Measurements from ENCODE around the gene SAG. TPM values are rescaled to one million over a fixed set of nuclear protein-coding genes. Genes with fewer than 3 reads are reported as not detected.

Gene SAG
- total and polyA plus RNA-seq, 2 donors (not counting 3 experiments of a cell fraction or from before 2014, with no cell fraction given): not detected

DNA sequence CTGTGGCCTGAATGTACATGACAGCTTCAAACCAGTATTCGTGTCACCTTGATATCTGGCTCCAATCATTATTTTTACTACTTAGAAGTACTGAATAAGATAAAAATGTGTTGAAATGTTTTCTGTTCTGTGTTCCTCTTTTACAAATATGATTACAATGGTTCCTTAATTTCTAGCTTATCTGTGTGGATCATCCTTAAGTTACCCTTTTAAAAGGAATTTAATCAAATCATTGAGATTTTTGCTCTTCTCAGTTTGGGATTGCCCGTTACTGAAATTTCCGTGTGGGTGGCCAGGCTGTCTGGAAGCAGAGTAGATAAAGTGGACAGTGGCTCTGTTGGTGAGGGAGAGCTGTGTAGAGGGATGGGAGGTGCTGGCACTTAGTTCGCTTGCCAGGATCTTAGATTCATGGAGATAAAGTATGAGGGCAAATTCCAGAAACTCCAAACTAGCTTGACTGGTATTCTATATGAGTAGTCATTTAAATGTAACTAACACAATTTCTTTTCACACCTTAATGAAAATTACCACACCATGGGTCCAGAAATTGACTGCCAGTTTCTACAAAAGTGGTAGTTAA lies 27.4 kb upstream of the SAG start:
- Histone ChIP-seq H3K4me3 (replicated peaks in 1 of 3; ENCODE audit: insufficient read depth in 1 of 3, low read depth in 1 of 3, low read length in 3 of 3) (no peak overlapping the region), H3K27ac (ENCODE audit: insufficient read depth, low read depth, low read length) (no peak overlapping the region), H3K9me1 (replicated peaks; ENCODE audit: control insufficient read depth, extremely low read depth, insufficient read depth, low read length) (no peaks in the 10 kb centered on the region), H3K9me3 (replicated peaks; ENCODE audit: control insufficient read depth, insufficient read depth, low read length) (no peaks in the 10 kb centered on the region), H3K79me2 (ENCODE audit: control insufficient read depth, insufficient read depth, low read length) (no peaks in the 10 kb centered on the region), H3K27me3 (ENCODE audit: control insufficient read depth in 2 of 2, insufficient read depth in 2 of 2, low read length in 2 of 2) (no peaks in the 10 kb centered on the region), H3K4me2 (ENCODE audit: insufficient read depth, low read length) (no peak overlapping the region), H3K36me3 (ENCODE audit: control insufficient read depth in 2 of 2, extremely low read depth in 1 of 2, insufficient read depth in 2 of 2, low read length in 2 of 2) (peaks cover 31 to 35% of the 10 kb centered on the region in 2 experiments), H2AFZ (ENCODE audit: low read depth, low read length) (no peak overlapping the region), H3K9ac (replicated peaks; ENCODE audit: extremely low read depth, insufficient read depth, low read length) (no peak overlapping the region), H3K4me1 (ENCODE audit: control insufficient read depth, extremely low read depth, insufficient read depth, low read length) (no peaks in the 10 kb centered on the region), H4K20me1 (replicated peaks; ENCODE audit: control insufficient read depth, extremely low read depth, insufficient read depth, low read length) (no peaks in the 10 kb centered on the region)
- TF ChIP-seq FOS (IDR thresholded peaks at IDR 0.05; ENCODE audit: borderline replicate concordance, insufficient read depth, low read length) (no peak), JUN (IDR thresholded peaks at IDR 0.05; ENCODE audit: borderline replicate concordance, insufficient read depth, insufficient read length, low read depth) (no peak)
- TF ChIP-seq, protein P1, sequence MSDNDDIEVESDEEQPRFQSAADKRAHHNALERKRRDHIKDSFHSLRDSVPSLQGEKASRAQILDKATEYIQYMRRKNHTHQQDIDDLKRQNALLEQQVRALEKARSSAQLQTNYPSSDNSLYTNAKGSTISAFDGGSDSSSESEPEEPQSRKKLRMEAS (IDR thresholded peaks at IDR 0.05; ENCODE audit: insufficient read depth, insufficient read length): no peak
- POLR2A ChIA-PET: no interaction called here
- CTCF ChIA-PET: interaction anchor here (1.6 kb wide), 1 partner anchor 163 kb away, joined by 3 read pairs; no protein-coding TSS in a partner anchor
- intact Hi-C loops (cut with micrococcal nuclease): loop anchor here (10.0 kb wide), 1 partner anchor 555 kb away; no protein-coding TSS in a partner anchor
- dilution Hi-C loops (cut with MboI; ENCODE audit: extremely low pct_ligation_motif_present, low sequenced_read_pairs): no loop called here
- DNase-seq (ENCODE audit: low read depth, low spot score) (no peak), FAIRE-seq (no peak)
- no TSS peak for BruUV-seq (replicated peaks)

DNA sequence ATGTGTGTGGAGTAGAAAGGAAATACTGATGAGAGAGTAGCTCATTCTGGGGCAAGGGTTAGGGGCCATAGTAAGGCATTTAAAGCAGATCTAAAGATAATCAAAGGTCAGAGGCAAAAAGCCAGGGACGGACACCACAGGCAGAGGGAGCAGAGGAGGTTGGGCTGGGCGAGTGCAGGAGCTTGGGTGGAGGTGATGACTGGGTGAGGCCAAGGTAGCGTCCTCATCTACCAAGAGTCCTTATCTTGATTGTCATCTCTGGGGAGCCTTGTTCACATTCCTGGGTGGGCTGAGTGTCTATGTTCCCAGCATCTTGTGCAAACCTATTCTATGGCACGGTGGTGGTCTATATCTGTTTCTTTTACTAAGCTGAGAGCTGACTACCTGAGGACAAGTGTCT lies 26.1 kb upstream of the SAG start:
- H3K4me3 ChIP-seq (replicated peaks in 1 of 3; ENCODE audit: insufficient read depth in 1 of 3, low read depth in 1 of 3, low read length in 3 of 3): no peak overlapping the region
- H3K27ac ChIP-seq (ENCODE audit: insufficient read depth, low read depth, low read length): no peak overlapping the region
- H3K36me3 ChIP-seq (ENCODE audit: control insufficient read depth in 2 of 2, extremely low read depth in 1 of 2, insufficient read depth in 2 of 2, low read length in 2 of 2): peaks cover 21 to 34% of the 10 kb centered on the region in 2 experiments
- dilution Hi-C loops (cut with MboI; ENCODE audit: extremely low pct_ligation_motif_present, low sequenced_read_pairs) (no loop called here), intact Hi-C loops (cut with micrococcal nuclease) (loop anchor here (10.0 kb wide), 1 partner anchor 553 kb away; no protein-coding TSS in a partner anchor)
- no peaks in the 10 kb centered on the region for H3K79me2 ChIP-seq (ENCODE audit: control insufficient read depth, insufficient read depth, low read length)
- H3K9ac ChIP-seq (replicated peaks; ENCODE audit: extremely low read depth, insufficient read depth, low read length): no peak overlapping the region
- H3K27me3 ChIP-seq (ENCODE audit: control insufficient read depth in 2 of 2, insufficient read depth in 2 of 2, low read length in 2 of 2): no peaks in the 10 kb centered on the region
- no peak for DNase-seq (ENCODE audit: low read depth, low spot score)
- no peaks in the 10 kb centered on the region for H4K20me1 ChIP-seq (replicated peaks; ENCODE audit: control insufficient read depth, extremely low read depth, insufficient read depth, low read length)
- no TSS peak for BruUV-seq (replicated peaks)
- ChIA-PET CTCF (no interaction called here), POLR2A (no interaction called here)
- no peak for FAIRE-seq
- H3K9me3 ChIP-seq (replicated peaks; ENCODE audit: control insufficient read depth, insufficient read depth, low read length): no peaks in the 10 kb centered on the region
- TF ChIP-seq JUN (IDR thresholded peaks at IDR 0.05; ENCODE audit: borderline replicate concordance, insufficient read depth, insufficient read length, low read depth): no peak
- TF ChIP-seq FOS (IDR thresholded peaks at IDR 0.05; ENCODE audit: borderline replicate concordance, insufficient read depth, low read length): no peak
- TF ChIP-seq, protein P2, sequence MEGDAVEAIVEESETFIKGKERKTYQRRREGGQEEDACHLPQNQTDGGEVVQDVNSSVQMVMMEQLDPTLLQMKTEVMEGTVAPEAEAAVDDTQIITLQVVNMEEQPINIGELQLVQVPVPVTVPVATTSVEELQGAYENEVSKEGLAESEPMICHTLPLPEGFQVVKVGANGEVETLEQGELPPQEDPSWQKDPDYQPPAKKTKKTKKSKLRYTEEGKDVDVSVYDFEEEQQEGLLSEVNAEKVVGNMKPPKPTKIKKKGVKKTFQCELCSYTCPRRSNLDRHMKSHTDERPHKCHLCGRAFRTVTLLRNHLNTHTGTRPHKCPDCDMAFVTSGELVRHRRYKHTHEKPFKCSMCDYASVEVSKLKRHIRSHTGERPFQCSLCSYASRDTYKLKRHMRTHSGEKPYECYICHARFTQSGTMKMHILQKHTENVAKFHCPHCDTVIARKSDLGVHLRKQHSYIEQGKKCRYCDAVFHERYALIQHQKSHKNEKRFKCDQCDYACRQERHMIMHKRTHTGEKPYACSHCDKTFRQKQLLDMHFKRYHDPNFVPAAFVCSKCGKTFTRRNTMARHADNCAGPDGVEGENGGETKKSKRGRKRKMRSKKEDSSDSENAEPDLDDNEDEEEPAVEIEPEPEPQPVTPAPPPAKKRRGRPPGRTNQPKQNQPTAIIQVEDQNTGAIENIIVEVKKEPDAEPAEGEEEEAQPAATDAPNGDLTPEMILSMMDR (IDR thresholded peaks at IDR 0.05; ENCODE audit: extremely low read depth in 1 of 2, insufficient read depth in 1 of 2, low read depth in 1 of 2, low read length in 2 of 2): no peak
- TF ChIP-seq EZH2 (IDR thresholded peaks at IDR 0.05; ENCODE audit: borderline replicate concordance, low read depth, low read length, severe bottlenecking): no peak
- no peak for TF ChIP-seq POLR2AphosphoS5 (IDR thresholded peaks at IDR 0.05; ENCODE audit: insufficient read depth, low read depth, low read length)
- TF ChIP-seq MYC (IDR thresholded peaks at IDR 0.05; ENCODE audit: low read depth, low read length): no peak
- no peak for TF ChIP-seq GATA2 (IDR thresholded peaks at IDR 0.05; ENCODE audit: insufficient read depth, insufficient read length, low read depth, low read length)
- TF ChIP-seq, protein P1 (IDR thresholded peaks at IDR 0.05; ENCODE audit: insufficient read depth, insufficient read length): no peak
- no peak for TF ChIP-seq POLR2A (IDR thresholded peaks at IDR 0.05; ENCODE audit: low read depth, low read length)
- H2AFZ ChIP-seq (ENCODE audit: low read depth, low read length): no peak overlapping the region
- no peaks in the 10 kb centered on the region for H3K4me1 ChIP-seq (ENCODE audit: control insufficient read depth, extremely low read depth, insufficient read depth, low read length)
- H3K9me1 ChIP-seq (replicated peaks; ENCODE audit: control insufficient read depth, extremely low read depth, insufficient read depth, low read length): no peaks in the 10 kb centered on the region
- no peak overlapping the region for H3K4me2 ChIP-seq (ENCODE audit: insufficient read depth, low read length)
